Adrenal gland (tissue), 12 donors: Measurements from ENCODE around the gene NFATC1. TPM values are rescaled to one million over a fixed set of nuclear protein-coding genes. Genes with fewer than 3 reads are reported as not detected.

Experiments
- DNase-seq, 7 donors: peaks; one replicate each; pipeline ENCODE4 v3.0.0-alpha.2; 2019 to 2020
- H3K27ac ChIP-seq, 5 donors: fragments of 200-600 bp; sonication (generic) in 4 of 5; 1 replicate in 3 of 5; 2 replicates in 2 of 5; pipeline versions ENCODE4 v1.5.1 to v1.8.0; 2016 to 2020; ENCODE audit warnings: mild to moderate bottlenecking in 1 of 5
- H3K27me3 ChIP-seq: fragments of 200-600 bp; 2 replicates; pipeline ENCODE4 v1.8.0; 2021
- H3K36me3 ChIP-seq, 2 donors: fragments of 200-600 bp; replicated peaks in 1 of 2; 1 replicate in 1 of 2; 2 replicates in 1 of 2; pipeline versions ENCODE4 v1.5.1 to v1.8.0; 2018 to 2022
- H3K4me1 ChIP-seq, 2 donors: fragments of 200-600 bp; replicated peaks in 1 of 2; 1 replicate in 1 of 2; 2 replicates in 1 of 2; pipeline versions ENCODE4 v1.5.1 to v1.8.0; 2018 to 2021
- H3K4me3 ChIP-seq, 4 donors: fragments of 200-600 bp; sonication (generic) in 3 of 4; one replicate each; pipeline ENCODE4 v1.5.1; 2016 to 2018
- H3K9me3 ChIP-seq, 3 donors: fragments of 200-600 bp; sonication (generic) in 1 of 3; replicated peaks in 1 of 3; 1 replicate in 2 of 3; 2 replicates in 1 of 3; pipeline versions ENCODE4 v1.5.1 to v1.8.0; 2016 to 2021
- CTCF ChIP-seq, 6 experiments: fragments of 450-650 bp in 4 of 6; fragments of 200-600 bp in 2 of 6; sonication (generic) in 1 of 6; IDR thresholded peaks; 1 replicate in 5 of 6; 2 replicates in 1 of 6; pipeline versions ENCODE4 v1.5.1 to v1.8.0; 2016 to 2021; ENCODE audit warnings: antibody characterized with exemption in 6 of 6, mild to moderate bottlenecking in 2 of 6, moderate library complexity in 1 of 6
- POLR2A ChIP-seq, 2 donors: fragments of 450-650 bp; IDR thresholded peaks; one replicate each; pipeline ENCODE4 v1.6.1; 2017; ENCODE audit warnings: antibody characterized with exemption in 2 of 2, mild to moderate bottlenecking in 2 of 2, moderate library complexity in 1 of 2
- WGBS, 4 donors: extraction: QIAGEN DNeasy Blood & Tissue Kit in 2 of 4; methylation state at CpG; one replicate each; pipeline versions ENCODE4 v1.1.5 to v1.1.7; 2013 to 2017; 5-methylcytosine and 5-hydroxymethylcytosine counted together
- intact Hi-C, 2 donors: fragments of 100-400 bp; cut with DNase I; formaldehyde crosslinking; loops; one replicate each; pipeline versions ENCODE4 v1.14.1 to v1.15.0; 2022 to 2023
- polyA plus RNA-seq, 3 donors: library from polyadenylated mRNA; stranded (reverse); fragments of 200-250 nt in 2 of 3; fragments of 350-450 nt in 1 of 3; fragmentation: Illumina TruSeq in 1 of 3; extraction: RNeasy Lipid Tissue Mini Kit (QIAGEN cat#74804) in 1 of 3; gene quantifications; one replicate each; pipeline ENCODE4 v1.2.3, GENCODE V29; 2013 to 2014
- total RNA-seq, 9 donors: library from RNA; depleted of rRNA in 4 of 9; stranded (reverse); fragments of >200 nt in 4 of 9; fragments of 120-200 nt in 1 of 9; fragmentation: NEBNext Ultra II Directional in 1 of 9; extraction: Animal tissue kit (Norgen Biotek cat#: 25700) in 1 of 9; gene quantifications; one replicate each; pipeline versions ENCODE4 v1.1.0 to v1.2.4, GENCODE V29; 2013 to 2023
- donor health status: healthy with polysubstance abuse.
- donor health status: Bipolar disorder and iron deficiency.
- donor health status: DM: yes; HTN: yes; CAD: no.
- donor health status: DM: no; HTN: no; CAD: no.
- donor health status: DM: no; HTN: no; CAD: no.
- donor health status: DM: yes; HTN: yes; CAD: no.

The NFATC1 gene
- total and polyA plus RNA-seq, 12 donors: 0.50 to 20.9 (median 6.7) TPM

GRCh38 chr18:79555885-79556284 lies 160.2 kb downstream of the NFATC1 start:
- no peak for DNase-seq
- 89 to 96% (median 90%) methylated on average over 6 to 19 of the region's 19 CpGs for WGBS, 4 donors

GRCh38 chr18:79556829-79557585 lies 161.3 kb downstream of the NFATC1 start:
- 80 to 95% (median 83%) methylated on average over 4 to 21 of the region's 21 CpGs for WGBS, 4 donors
- Histone ChIP-seq H3K27me3 (no peaks in the 10 kb centered on the region), H3K4me1 (no peaks in the 10 kb centered on the region), H3K9me3 (no peaks in the 10 kb centered on the region), H3K4me3 (no peak overlapping the region), H3K36me3 (no peaks in the 10 kb centered on the region), H3K27ac (no peak overlapping the region)
- DNase-seq: no peak
- TF ChIP-seq CTCF (IDR thresholded peaks at IDR 0.05) (no peak), POLR2A (IDR thresholded peaks at IDR 0.05) (no peak)
- intact Hi-C loops: no loop called here

More at GRCh38 chr18:79555885-79556284, 160.2 kb downstream of the NFATC1 start:
- Histone ChIP-seq H3K27ac (no peak overlapping the region), H3K36me3 (no peaks in the 10 kb centered on the region), H3K27me3 (no peaks in the 10 kb centered on the region), H3K4me1 (no peaks in the 10 kb centered on the region), H3K9me3 (no peaks in the 10 kb centered on the region), H3K4me3 (no peak overlapping the region)
- TF ChIP-seq POLR2A (IDR thresholded peaks at IDR 0.05) (no peak), CTCF (IDR thresholded peaks at IDR 0.05) (no peak)
- intact Hi-C loops: no loop called here

GRCh38 chr18:79558196-79558932 lies 162.6 kb downstream of the NFATC1 start:
- Histone ChIP-seq H3K36me3 (no peaks in the 10 kb centered on the region), H3K4me1 (no peaks in the 10 kb centered on the region), H3K4me3 (no peak overlapping the region), H3K9me3 (no peaks in the 10 kb centered on the region), H3K27me3 (no peaks in the 10 kb centered on the region), H3K27ac (no peak overlapping the region)
- intact Hi-C loops: no loop called here
- DNase-seq: no peak
- WGBS, 4 donors: 78 to 87% (median 82%) methylated on average over 20 to 25 of the region's 25 CpGs
- TF ChIP-seq POLR2A (IDR thresholded peaks at IDR 0.05) (no peak), CTCF (IDR thresholded peaks at IDR 0.05) (no peak)

- Histone ChIP-seq H3K4me3 (no peak overlapping the region), H3K9me3 (no peaks in the 10 kb centered on the region), H3K27me3 (no peaks in the 10 kb centered on the region), H3K36me3 (no peaks in the 10 kb centered on the region), H3K4me1 (no peaks in the 10 kb centered on the region), H3K27ac (no peak overlapping the region)
- WGBS, 4 donors: 92 to 94% (median 93%) methylated on average over 18 of the region's 18 CpGs
- DNase-seq: no peak
- TF ChIP-seq POLR2A (IDR thresholded peaks at IDR 0.05) (no peak), CTCF (IDR thresholded peaks at IDR 0.05) (no peak)
- intact Hi-C loops: no loop called here
Observed at GRCh38 chr18:79558933-79559416, 163.2 kb downstream of the NFATC1 start.
